ENCODE measurements around the gene C4orf50.

C4orf50 gene

DNA sequence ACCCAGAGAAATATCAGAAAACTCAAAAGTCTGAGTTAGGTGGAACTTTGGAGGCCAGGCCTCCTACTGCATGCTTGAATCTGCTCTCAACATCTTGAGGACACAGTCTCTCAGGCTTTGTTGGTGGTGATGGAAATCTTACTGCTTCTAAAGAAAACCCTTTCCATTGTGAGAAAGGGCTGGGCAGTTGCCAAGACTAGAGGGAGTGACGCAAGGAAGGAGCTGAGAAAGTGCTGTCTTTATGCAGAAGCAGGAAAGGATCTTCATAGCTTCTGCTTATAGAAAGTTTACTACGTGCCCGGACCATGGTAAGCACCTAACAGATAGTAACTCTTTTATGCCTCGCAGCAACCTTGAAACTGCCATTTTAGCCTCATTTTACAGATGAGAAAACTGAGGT, 122.9 kb downstream of the C4orf50 start:
- H3K23ac ChIP-seq (ENCODE audit: low read length) = no peak overlapping the region
- no peak overlapping the region for H4K8ac ChIP-seq (ENCODE audit: low read depth, low read length)
- H3K4me2 ChIP-seq (ENCODE audit: low read length) = no peak overlapping the region
- no peak overlapping the region for H2BK120ac ChIP-seq (ENCODE audit: insufficient read depth, low read length, poor library complexity)
- no peak overlapping the region for H2AFZ ChIP-seq (ENCODE audit: insufficient read depth, low read length, poor library complexity)
- H2AK5ac ChIP-seq (ENCODE audit: low read length) = no peak overlapping the region
- peaks cover 46% of the 10 kb centered on the region for H3K27me3 ChIP-seq (ENCODE audit: insufficient read depth, low read length)
- no peak overlapping the region for H3K4ac ChIP-seq (ENCODE audit: low read depth, low read length)
- H4K91ac ChIP-seq (ENCODE audit: low read depth, low read length) = no peak overlapping the region
- no peak overlapping the region for H2BK12ac ChIP-seq (ENCODE audit: low read length)
- DNase-seq = no peak
- no peak overlapping the region for H2BK5ac ChIP-seq (ENCODE audit: low read depth, low read length, poor library complexity)
- H3K4me3 ChIP-seq (ENCODE audit: low read depth, low read length) = no peak overlapping the region
- no peak overlapping the region for H3K18ac ChIP-seq (ENCODE audit: low read length)
- peaks cover 0 to 5% of the 10 kb centered on the region in 2 experiments for H3K4me1 ChIP-seq (ENCODE audit: control insufficient read depth in 1 of 2, insufficient read depth in 2 of 2, low read length in 2 of 2)
- no peak overlapping the region for H3K27ac ChIP-seq (ENCODE audit: low read depth, low read length)
- H3K9me3 ChIP-seq (ENCODE audit: insufficient read depth, low read depth, low read length) = peaks cover 17% of the 10 kb centered on the region
- no peaks in the 10 kb centered on the region for H3K36me3 ChIP-seq (ENCODE audit: control insufficient read depth in 1 of 2, insufficient read depth in 2 of 2, low read length in 2 of 2)
- no peaks in the 10 kb centered on the region for H3K79me2 ChIP-seq (ENCODE audit: control insufficient read depth, insufficient read depth, low read length, poor library complexity)
- no peak overlapping the region for H4K12ac ChIP-seq (ENCODE audit: low read depth, low read length)
- no peak overlapping the region for H3K9ac ChIP-seq (ENCODE audit: low read length)
- no CpG with 5 or more reads among the region's 4 CpGs for WGBS (ENCODE audit: extremely low coverage, insufficient coverage, insufficient read length)
- no peak overlapping the region for H3K14ac ChIP-seq (ENCODE audit: low read length)
- H3K79me1 ChIP-seq (ENCODE audit: low read length) = no peaks in the 10 kb centered on the region

DNA sequence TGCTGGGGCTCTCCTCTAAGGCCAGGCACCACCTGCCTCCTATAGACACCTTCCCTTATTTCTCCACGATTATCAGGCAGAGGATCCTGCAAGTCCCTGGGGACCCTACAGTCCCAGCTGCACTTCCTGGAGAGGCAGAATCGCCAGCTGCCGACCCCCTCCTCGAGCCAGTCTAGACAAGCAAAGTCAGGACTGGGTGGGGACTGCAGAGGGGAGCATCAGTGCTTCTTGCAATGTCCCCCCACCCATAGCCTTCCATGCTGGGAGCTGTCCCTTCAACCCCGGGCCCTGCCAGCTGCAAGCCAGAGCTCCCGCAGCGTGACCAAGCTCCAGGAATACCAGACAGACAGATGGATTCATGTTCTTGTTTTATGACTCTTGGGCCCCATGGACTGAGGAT, 124.0 kb downstream of the C4orf50 start:
- no peak for DNase-seq
- WGBS (ENCODE audit: extremely low coverage, insufficient coverage, insufficient read length) = no CpG with 5 or more reads among the region's 7 CpGs

DNA sequence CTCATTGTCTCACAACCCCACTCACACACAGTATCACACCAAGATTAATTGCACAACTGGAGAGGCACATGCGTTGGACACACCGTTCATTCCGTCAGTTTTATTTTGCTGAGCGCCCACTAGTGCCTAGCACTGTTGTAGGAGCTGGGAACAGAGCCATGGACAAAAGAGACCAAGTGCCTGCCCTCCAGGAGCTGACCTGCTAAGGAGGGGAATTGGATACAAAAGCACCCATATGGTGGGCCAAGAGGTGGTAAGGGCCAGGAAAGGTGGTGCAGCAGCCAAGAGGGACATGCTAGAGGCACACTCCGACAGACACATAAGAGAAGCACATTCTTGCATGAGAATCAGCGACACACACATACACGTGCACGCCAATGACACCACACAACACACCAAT, 124.6 kb downstream of the C4orf50 start:
- no CpG with 5 or more reads among the region's 8 CpGs for WGBS (ENCODE audit: extremely low coverage, insufficient coverage, insufficient read length)

More for the DNA sequence above, 124.0 kb downstream of the C4orf50 start:
- Histone ChIP-seq H3K27ac (ENCODE audit: low read depth, low read length) (no peak overlapping the region), H4K8ac (ENCODE audit: low read depth, low read length) (no peak overlapping the region), H3K23ac (ENCODE audit: low read length) (no peak overlapping the region), H2AK5ac (ENCODE audit: low read length) (no peak overlapping the region), H2BK5ac (ENCODE audit: low read depth, low read length, poor library complexity) (no peak overlapping the region), H3K79me1 (ENCODE audit: low read length) (no peaks in the 10 kb centered on the region), H3K4me2 (ENCODE audit: low read length) (no peak overlapping the region), H2BK120ac (ENCODE audit: insufficient read depth, low read length, poor library complexity) (no peak overlapping the region), H3K36me3 (ENCODE audit: control insufficient read depth in 1 of 2, insufficient read depth in 2 of 2, low read length in 2 of 2) (no peaks in the 10 kb centered on the region), H3K14ac (ENCODE audit: low read length) (no peak overlapping the region), H2AFZ (ENCODE audit: insufficient read depth, low read length, poor library complexity) (no peak overlapping the region), H3K4ac (ENCODE audit: low read depth, low read length) (no peak overlapping the region), H3K79me2 (ENCODE audit: control insufficient read depth, insufficient read depth, low read length, poor library complexity) (no peaks in the 10 kb centered on the region), H4K91ac (ENCODE audit: low read depth, low read length) (no peak overlapping the region), H4K12ac (ENCODE audit: low read depth, low read length) (no peak overlapping the region), H3K9ac (ENCODE audit: low read length) (no peak overlapping the region), H3K18ac (ENCODE audit: low read length) (no peak overlapping the region), H3K4me3 (ENCODE audit: low read depth, low read length) (no peak overlapping the region), H3K9me3 (ENCODE audit: insufficient read depth, low read depth, low read length) (peaks cover 17% of the 10 kb centered on the region), H3K4me1 (ENCODE audit: control insufficient read depth in 1 of 2, insufficient read depth in 2 of 2, low read length in 2 of 2) (peaks cover 0 to 5% of the 10 kb centered on the region in 2 experiments), H2BK12ac (ENCODE audit: low read length) (no peak overlapping the region), H3K27me3 (ENCODE audit: insufficient read depth, low read length) (peaks cover 56% of the 10 kb centered on the region)

DNA sequence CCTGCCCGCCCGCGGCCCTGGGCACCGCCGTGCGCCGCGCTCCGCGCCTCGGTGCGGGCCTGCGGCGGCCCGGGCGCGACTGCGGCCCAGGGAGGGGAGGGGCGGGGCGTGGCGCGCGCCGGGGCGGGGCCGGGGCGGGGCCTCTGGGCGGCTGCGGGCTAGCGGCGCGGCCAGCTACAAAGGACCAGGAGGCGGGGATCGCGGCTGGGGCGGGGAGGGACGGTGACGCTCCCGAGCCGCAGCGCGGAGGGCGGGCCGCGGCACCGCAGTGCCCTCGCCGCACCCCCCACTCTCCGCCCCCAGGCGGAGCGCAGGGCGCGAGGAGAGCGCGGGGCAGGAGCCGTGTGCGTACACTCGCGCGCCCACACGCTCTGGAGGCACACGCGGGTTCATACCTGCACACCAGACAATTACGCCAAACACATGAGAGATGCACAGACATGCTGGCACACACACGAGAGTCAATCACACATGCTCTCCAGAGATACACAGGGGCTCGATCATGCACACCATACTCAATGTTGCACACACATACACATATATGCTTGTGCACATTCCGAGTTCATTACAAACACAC, 125.1 kb downstream of the C4orf50 start, which contains the start of gene CRMP1:
CRMP1 (minus strand) TSS at position 83 of the 577 bp plus-strand sequence. CDS start 117 bp downstream, outside the sequence.
- Histone ChIP-seq H3K4me1 (ENCODE audit: control insufficient read depth in 1 of 2, insufficient read depth in 2 of 2, low read length in 2 of 2) (peaks cover 0 to 7% of the 10 kb centered on the region in 2 experiments), H3K36me3 (ENCODE audit: control insufficient read depth in 1 of 2, insufficient read depth in 2 of 2, low read length in 2 of 2) (no peaks in the 10 kb centered on the region), H3K79me2 (ENCODE audit: control insufficient read depth, insufficient read depth, low read length, poor library complexity) (no peaks in the 10 kb centered on the region), H3K18ac (ENCODE audit: low read length) (no peak within 1 kb of the TSS), H2BK120ac (ENCODE audit: insufficient read depth, low read length, poor library complexity) (no peak within 1 kb of the TSS), H4K8ac (ENCODE audit: low read depth, low read length) (no peak within 1 kb of the TSS), H2BK12ac (ENCODE audit: low read length) (no peak within 1 kb of the TSS), H4K12ac (ENCODE audit: low read depth, low read length) (no peak within 1 kb of the TSS), H2AFZ (ENCODE audit: insufficient read depth, low read length, poor library complexity) (no peak within 1 kb of the TSS), H3K4me2 (ENCODE audit: low read length) (peak within 1 kb of the TSS; percentile 53), H3K79me1 (ENCODE audit: low read length) (no peaks in the 10 kb centered on the region), H4K91ac (ENCODE audit: low read depth, low read length) (no peak within 1 kb of the TSS), H3K27me3 (ENCODE audit: insufficient read depth, low read length) (peaks cover 66% of the 10 kb centered on the region), H2AK5ac (ENCODE audit: low read length) (no peak within 1 kb of the TSS), H3K9me3 (ENCODE audit: insufficient read depth, low read depth, low read length) (peaks cover 17% of the 10 kb centered on the region), H3K23ac (ENCODE audit: low read length) (no peak within 1 kb of the TSS), H3K14ac (ENCODE audit: low read length) (no peak within 1 kb of the TSS), H3K4me3 (ENCODE audit: low read depth, low read length) (peak within 1 kb of the TSS; percentile 36), H3K9ac (ENCODE audit: low read length) (no peak within 1 kb of the TSS), H2BK5ac (ENCODE audit: low read depth, low read length, poor library complexity) (no peak within 1 kb of the TSS), H3K27ac (ENCODE audit: low read depth, low read length) (no peak within 1 kb of the TSS), H3K4ac (ENCODE audit: low read depth, low read length) (no peak within 1 kb of the TSS)
- WGBS (ENCODE audit: extremely low coverage, insufficient coverage, insufficient read length) = no CpG with 5 or more reads among the region's 67 CpGs
- DNase-seq = no peak

More for the DNA sequence above, 124.6 kb downstream of the C4orf50 start:
- no peak for DNase-seq
- Histone ChIP-seq H3K27me3 (ENCODE audit: insufficient read depth, low read length) (peaks cover 63% of the 10 kb centered on the region), H4K12ac (ENCODE audit: low read depth, low read length) (no peak overlapping the region), H3K9ac (ENCODE audit: low read length) (no peak overlapping the region), H3K23ac (ENCODE audit: low read length) (no peak overlapping the region), H3K79me2 (ENCODE audit: control insufficient read depth, insufficient read depth, low read length, poor library complexity) (no peaks in the 10 kb centered on the region), H2BK120ac (ENCODE audit: insufficient read depth, low read length, poor library complexity) (no peak overlapping the region), H2BK12ac (ENCODE audit: low read length) (no peak overlapping the region), H3K27ac (ENCODE audit: low read depth, low read length) (no peak overlapping the region), H3K4me2 (ENCODE audit: low read length) (no peak overlapping the region), H2BK5ac (ENCODE audit: low read depth, low read length, poor library complexity) (no peak overlapping the region), H3K4me1 (ENCODE audit: control insufficient read depth in 1 of 2, insufficient read depth in 2 of 2, low read length in 2 of 2) (peaks cover 0 to 5% of the 10 kb centered on the region in 2 experiments), H3K9me3 (ENCODE audit: insufficient read depth, low read depth, low read length) (peaks cover 17% of the 10 kb centered on the region), H4K91ac (ENCODE audit: low read depth, low read length) (no peak overlapping the region), H3K79me1 (ENCODE audit: low read length) (no peaks in the 10 kb centered on the region), H3K36me3 (ENCODE audit: control insufficient read depth in 1 of 2, insufficient read depth in 2 of 2, low read length in 2 of 2) (no peaks in the 10 kb centered on the region), H3K18ac (ENCODE audit: low read length) (no peak overlapping the region), H3K4ac (ENCODE audit: low read depth, low read length) (no peak overlapping the region), H2AFZ (ENCODE audit: insufficient read depth, low read length, poor library complexity) (no peak overlapping the region), H3K14ac (ENCODE audit: low read length) (no peak overlapping the region), H4K8ac (ENCODE audit: low read depth, low read length) (no peak overlapping the region), H2AK5ac (ENCODE audit: low read length) (no peak overlapping the region), H3K4me3 (ENCODE audit: low read depth, low read length) (no peak overlapping the region)
